ENCODE results near the gene GJB2.

GJB2 gene

GRCh38 chr13:20141238-20142022, 51.3 kb downstream of the GJB2 start:
- DNase-seq (ENCODE audit: low read depth in 2 of 2) = no peak

GRCh38 chr13:20140487-20140886, 52.3 kb downstream of the GJB2 start:
- DNase-seq (ENCODE audit: low read depth in 2 of 2) = no peak

GRCh38 chr13:20137875-20138274, 54.9 kb downstream of the GJB2 start:
- no peak for DNase-seq (ENCODE audit: low read depth in 2 of 2)
